Left colon (tissue), 2 donors: ENCODE data around the gene NT5DC2. TPM values are rescaled to one million over a fixed set of nuclear protein-coding genes. Genes with fewer than 3 reads are reported as not detected.

ENCODE experiments used
- ATAC-seq: fragments of 200-7000 bp; cut with Tn5 transposase; one replicate; pipeline ENCODE4 v1.9.1; 2020; ENCODE audit warnings: mild to moderate bottlenecking, moderate library complexity
- DNase-seq, 2 donors: peaks; one replicate each; pipeline ENCODE4 v3.0.0-alpha.2; 2020
- intact Hi-C, 2 donors: fragments of 100-400 bp; cut with DNase I in 1 of 2; cut with micrococcal nuclease in 1 of 2; formaldehyde crosslinking; loops; one replicate each; pipeline versions ENCODE4 v1.11.2 to v1.14.0; 2022; cut with DNase I, micrococcal nuclease
- total RNA-seq, 2 donors: library from RNA; stranded (reverse); fragmentation: NEBNext Ultra II Directional; extraction: Animal tissue kit (Norgen Biotek cat#: 25700); gene quantifications; one replicate each; pipeline ENCODE4 v1.2.1, GENCODE V29; 2021
- donor health status: DM: no; HTN: no; CAD: no.
- donor health status: DM: yes; HTN: yes; CAD: no.

NT5DC2 gene
- total RNA-seq, 2 donors from 2014 or later: 14.1 to 15.6 TPM

GRCh38 chr3:52517796-52518722, 15.6 kb downstream of the NT5DC2 start:
- ATAC-seq (no peak), DNase-seq (no peak)
- intact Hi-C loops: no loop called here

DNA sequence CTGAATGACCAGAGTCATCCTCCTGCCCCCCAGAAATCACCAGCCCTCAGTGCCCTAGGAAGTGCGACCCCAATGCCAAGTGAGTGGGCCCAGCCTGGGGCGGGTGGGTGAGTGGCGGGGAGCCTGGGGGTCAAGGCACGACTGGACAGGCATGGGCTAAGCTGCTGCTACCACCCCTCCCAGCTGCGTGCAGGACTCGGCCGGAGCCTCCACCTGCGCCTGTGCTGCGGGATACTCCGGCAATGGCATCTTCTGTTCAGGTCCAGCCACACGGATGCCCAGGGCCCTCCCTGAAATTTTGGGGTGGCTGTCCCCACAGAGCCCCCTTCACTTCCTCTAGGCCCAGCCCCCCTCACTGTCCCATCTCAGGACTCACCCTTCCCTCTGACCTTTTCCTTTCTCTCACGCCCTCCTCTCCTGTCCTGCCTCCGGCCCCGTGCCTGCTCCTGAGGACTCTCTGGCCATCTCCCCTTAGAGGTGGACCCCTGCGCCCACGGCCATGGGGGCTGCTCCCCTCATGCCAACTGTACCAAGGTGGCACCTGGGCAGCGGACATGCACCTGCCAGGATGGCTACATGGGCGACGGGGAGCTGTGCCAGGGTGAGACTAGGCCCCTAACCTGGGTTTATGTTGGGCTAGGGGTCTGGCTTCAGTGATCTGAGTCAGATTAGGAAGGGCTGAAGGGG, 17.0 kb downstream of the NT5DC2 start:
- intact Hi-C loops: no loop called here
- DNase-seq (no peak), ATAC-seq (no peak)

DNA sequence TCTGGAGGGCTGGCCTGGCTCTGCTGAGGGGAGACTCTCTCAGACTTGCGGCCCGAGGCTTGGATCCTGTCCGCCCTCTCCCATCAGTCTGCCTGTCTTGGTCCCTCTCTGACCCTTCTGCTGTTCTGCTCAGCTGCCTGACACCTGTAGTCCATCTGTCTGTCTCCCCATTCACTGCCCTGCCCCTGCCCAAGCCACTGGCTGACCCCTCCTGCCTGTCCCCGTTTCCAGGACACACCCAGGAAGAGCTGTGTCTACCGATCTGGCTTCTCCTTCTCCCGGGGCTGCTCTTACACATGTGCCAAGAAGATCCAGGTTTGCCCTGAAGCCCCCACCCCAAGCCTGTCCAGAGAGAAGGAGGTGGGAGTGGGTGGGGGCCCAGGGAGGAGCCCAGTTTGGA, 18.5 kb downstream of the NT5DC2 start:
- DNase-seq (no peak), ATAC-seq (no peak)
- intact Hi-C loops: no loop called here

- no peak for DNase-seq
- ATAC-seq: no peak
Observed at GRCh38 chr3:52514576-52514975, 19.1 kb downstream of the NT5DC2 start.

GRCh38 chr3:52513281-52513680, 20.4 kb downstream of the NT5DC2 start:
- intact Hi-C loops: no loop called here
- DNase-seq (no peak), ATAC-seq (no peak)

More at GRCh38 chr3:52514576-52514975, 19.1 kb downstream of the NT5DC2 start:
- intact Hi-C loops: no loop called here

DNA sequence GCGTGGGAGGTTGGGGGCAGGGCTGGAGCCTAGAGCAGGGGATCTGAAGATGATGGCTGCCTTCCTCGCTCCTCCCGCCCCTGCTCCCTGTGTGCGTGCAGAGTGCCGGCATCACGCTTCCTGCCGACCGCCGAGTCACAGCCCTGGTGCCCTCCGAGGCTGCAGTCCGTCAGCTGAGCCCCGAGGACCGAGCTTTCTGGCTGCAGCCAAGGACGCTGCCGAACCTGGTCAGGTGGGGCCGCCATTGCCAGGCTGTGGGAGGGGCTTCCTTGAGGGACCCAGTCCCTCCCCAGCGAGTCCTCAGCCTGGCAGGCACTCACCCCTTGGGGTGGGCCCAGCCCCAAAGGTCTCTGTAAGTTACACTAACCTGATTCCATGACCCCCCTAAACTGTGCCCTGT, 20.9 kb downstream of the NT5DC2 start:
- DNase-seq (no peak), ATAC-seq (no peak)
- intact Hi-C loops: no loop called here

GRCh38 chr3:52512105-52512504, 21.6 kb downstream of the NT5DC2 start:
- intact Hi-C loops: no loop called here
- ATAC-seq (no peak), DNase-seq (no peak)

- intact Hi-C loops: no loop called here
- no peak for ATAC-seq
- DNase-seq: no peak
Observed at GRCh38 chr3:52511509-52511908, 22.1 kb downstream of the NT5DC2 start.

DNA sequence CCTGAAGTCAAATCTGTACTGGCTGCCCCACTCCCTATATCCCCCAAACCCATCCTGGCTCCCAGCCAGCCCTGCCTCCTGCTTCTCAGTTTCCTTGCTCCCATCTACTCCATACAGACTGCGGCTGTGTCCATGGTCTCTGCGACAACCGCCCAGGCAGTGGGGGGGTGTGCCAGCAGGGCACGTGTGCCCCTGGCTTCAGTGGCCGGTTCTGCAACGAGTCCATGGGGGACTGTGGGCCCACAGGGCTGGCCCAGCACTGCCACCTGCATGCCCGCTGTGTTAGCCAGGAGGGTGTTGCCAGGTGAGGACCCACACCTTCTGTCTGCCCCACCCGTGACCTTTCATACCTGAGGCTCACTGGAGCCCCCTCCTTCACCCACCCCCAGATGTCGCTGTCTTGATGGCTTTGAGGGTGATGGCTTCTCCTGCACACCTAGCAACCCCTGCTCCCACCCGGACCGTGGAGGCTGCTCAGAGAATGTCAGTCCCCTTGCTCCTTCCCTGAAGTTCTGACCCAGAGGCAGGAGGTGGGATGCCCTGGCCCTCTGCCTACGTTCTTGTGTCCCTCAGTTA, 23.8 kb downstream of the NT5DC2 start:
- peak; percentile 25 for ATAC-seq
- no peak for DNase-seq
- intact Hi-C loops: no loop called here

DNA sequence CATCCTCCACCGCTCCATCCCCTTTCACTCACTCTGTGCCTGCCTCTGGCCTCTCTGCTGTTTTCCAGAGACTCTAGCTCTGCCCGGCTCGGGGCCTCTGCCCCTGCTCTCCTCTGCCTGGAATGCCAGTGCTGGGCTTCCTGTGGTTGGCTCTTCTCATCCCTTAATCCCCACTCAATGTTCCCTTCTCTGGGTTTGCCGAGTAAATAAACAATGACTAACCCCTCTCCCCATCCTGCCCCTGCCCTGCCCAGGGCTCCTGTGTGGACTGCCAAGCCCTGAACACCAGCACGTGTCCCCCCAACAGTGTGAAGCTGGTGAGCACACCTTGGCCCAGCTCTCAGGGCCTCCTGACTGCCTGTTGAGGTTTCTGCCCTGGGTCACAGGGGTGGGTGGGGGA, 26.3 kb downstream of the NT5DC2 start:
- intact Hi-C loops: no loop called here
- no peak for DNase-seq
- no peak for ATAC-seq

GRCh38 chr3:52506266-52506966, 27.2 kb downstream of the NT5DC2 start:
- no peak for ATAC-seq
- intact Hi-C loops: no loop called here

DNA sequence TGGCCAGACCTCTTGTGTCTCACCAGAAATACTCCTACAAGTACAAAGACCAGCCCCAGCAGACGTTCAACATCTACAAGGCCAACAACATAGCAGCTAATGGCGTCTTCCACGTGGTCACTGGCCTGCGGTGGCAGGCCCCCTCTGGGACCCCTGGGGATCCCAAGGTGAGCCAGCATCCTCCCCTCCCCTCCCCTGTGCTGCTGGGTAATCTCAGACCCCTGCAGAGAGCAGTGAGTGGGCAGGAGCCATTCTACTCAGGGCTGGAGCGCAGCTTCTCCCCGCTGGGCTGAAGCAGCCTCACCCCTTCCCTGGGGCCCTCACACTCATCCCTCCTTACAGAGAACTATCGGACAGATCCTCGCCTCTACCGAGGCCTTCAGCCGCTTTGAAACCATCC, 28.7 kb downstream of the NT5DC2 start:
- DNase-seq (no peak), ATAC-seq (no peak)
- intact Hi-C loops: no loop called here

More at GRCh38 chr3:52506266-52506966, 27.2 kb downstream of the NT5DC2 start:
- DNase-seq: no peak

DNA sequence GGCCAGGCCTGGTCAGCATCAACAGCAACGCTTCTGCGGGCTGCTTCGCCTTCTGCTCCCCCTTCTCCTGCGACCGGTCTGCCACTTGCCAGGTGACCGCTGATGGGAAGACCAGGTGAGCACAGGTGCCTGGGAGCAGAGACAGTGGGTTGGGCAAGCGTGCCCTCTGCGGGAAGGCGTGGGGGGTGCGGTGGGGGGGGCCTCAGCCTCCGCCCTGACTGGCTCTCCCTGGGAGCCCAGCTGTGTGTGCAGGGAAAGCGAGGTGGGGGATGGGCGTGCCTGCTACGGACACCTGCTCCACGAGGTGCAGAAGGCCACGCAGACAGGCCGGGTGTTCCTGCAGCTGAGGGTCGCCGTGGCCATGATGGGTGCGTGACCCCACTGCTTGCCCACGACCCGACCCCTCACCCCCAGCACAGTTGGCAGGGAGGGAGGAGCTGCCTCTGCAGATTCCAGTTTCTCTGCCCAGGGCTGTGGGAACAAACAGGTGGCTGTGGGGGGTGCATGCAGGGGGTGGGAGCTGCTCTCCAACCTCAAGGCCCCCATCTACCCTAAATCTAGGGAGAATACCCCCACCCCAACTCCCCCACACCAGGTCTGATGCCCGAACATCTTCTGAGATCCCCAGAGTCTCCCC, 29.8 kb downstream of the NT5DC2 start:
- no peak for DNase-seq
- intact Hi-C loops: no loop called here
- ATAC-seq: no peak

GRCh38 chr3:52502808-52503350, 30.8 kb downstream of the NT5DC2 start:
- no peak for DNase-seq
- ATAC-seq: no peak
- intact Hi-C loops: no loop called here

GRCh38 chr3:52502001-52502400, 31.7 kb downstream of the NT5DC2 start:
- ATAC-seq: no peak
- intact Hi-C loops: no loop called here
- DNase-seq: no peak

DNA sequence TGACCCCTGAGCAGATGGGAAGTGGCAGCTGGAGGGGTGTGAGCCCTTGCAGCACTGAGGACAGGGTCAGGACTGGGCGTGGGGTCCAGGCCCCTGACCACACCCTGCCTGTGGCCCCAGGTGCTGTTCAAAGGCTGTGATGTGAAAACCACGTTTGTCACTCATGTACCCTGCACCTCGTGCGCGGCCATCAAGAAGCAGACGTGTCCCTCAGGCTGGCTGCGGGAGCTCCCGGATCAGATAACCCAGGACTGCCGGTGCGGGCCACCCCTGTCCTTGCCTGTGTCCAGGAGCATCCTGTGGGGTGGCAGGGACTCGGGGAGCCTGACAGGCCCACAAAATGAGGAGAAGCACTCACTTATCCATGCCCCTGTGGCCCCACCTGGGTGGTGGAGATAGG, 32.6 kb downstream of the NT5DC2 start:
- intact Hi-C loops: no loop called here
- ATAC-seq (no peak), DNase-seq (no peak)

DNA sequence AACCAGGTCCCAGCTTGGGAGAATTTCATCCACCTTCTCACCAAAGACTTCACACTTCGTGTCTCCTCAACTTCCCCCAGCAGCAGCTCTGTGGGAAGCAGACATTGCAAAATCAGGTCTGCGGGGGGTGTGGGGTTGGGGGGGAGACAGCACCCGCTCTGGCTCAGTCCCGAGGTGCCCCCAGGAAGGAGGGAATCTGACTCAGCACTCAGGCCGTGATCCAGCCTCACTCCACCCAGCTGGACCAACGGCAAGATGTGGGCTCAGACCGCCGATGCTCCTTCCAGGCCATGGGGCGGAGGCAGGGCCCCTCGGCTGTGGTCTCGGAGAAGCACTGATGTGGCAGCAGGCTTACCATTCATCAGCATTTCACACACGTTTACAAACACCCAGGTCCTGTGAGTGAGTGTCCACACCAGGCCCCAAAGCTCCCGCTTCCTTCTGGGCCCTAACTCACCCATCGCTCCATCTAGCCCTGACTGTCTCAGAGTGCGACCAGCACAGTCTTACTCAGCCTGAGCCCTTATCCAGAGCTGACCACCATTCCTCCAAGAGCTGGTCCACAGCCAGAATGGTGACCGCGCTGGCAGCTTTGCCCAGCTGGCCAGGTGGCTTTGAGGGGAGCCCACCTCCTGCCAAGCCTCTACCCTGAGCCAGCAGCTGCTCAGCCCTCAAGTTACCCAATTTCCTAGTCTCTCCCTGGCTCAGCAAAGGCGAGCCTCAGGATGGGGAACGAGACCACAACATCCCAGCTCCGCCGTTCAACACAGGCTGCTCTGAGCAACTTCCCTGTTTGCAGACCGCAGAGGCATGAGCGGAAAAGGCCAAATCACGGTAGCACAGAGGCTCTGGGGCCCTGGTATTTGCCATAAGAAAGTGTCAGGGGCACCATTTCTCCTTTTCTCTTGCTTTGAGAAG, 35.3 kb downstream of the NT5DC2 start:
- peak; percentile 20 for ATAC-seq

More for the DNA sequence above, 35.3 kb downstream of the NT5DC2 start:
- intact Hi-C loops: no loop called here
- peak in 1 of 2 donors; percentile 55 for DNase-seq
